LNCAP (cell line): ENCODE measurements around the gene RAVER1.

Experiments used
- CTCF ChIP-seq: fragments of 450-650 bp; IDR thresholded peaks from 2 replicates; pipeline ENCODE4 v1.5.1; 2017; ENCODE audit warnings: mild to moderate bottlenecking

Gene RAVER1

GRCh38 chr19:10268071-10268470 lies 65.3 kb downstream of the RAVER1 start:
- TF ChIP-seq CTCF: no peak

GRCh38 chr19:10266706-10267105 lies 66.6 kb downstream of the RAVER1 start:
- TF ChIP-seq CTCF: no peak
